ENCODE data around the gene SMYD2. TPM values are rescaled to one million over a fixed set of nuclear protein-coding genes. Genes with fewer than 3 reads are reported as not detected.

Gene SMYD2
- total RNA-seq, 1 donor from 2014 or later: 34.8 TPM

DNA sequence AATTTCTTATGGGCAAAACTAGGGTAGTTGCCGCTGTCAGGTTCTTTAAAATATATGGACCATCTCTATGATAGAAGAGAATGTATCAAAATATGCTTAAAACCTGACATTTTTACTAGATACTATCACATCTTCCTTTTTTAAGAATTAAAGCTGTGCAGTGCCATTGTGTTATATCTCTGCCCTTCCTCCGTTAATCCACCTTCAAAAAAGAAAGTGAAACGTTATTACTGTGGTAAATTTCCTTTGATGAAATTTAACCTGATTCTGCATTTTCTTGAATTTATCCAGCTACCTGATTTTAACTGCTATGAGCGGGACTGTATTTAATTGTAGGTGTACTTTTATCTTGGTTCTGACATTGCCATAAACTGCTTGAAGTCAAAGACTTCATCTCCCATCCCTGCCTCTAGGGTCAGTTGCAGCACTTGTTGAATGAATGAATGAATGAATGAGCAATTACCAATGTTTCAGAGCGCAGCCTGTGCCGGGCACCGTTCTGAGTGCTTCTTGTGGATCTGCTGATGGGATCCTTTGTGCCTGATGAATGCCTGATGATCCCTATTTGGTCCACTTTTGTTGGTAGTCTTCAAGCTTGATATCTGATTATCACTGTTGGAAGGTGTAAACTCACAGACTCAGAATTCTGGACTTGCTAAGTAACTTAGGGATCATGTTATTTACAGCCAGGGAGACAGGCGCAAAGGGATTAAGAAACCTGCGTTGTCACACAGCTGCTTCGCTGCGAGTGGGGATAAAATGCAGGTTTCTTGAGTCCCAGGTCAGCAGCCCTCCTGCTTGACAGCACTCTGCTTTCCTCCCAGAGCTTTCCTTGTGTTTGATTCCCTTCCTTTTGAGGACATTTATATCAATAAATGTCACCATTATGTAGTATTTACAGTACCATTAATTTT is 30.1 kb downstream of the SMYD2 start:
- Mint-ChIP-seq H3K4me3 (no peak overlapping the region), H3K27me3 (ENCODE audit: low read depth) (no peaks in the 10 kb centered on the region), H3K36me3 (peaks cover 5% of the 10 kb centered on the region), H3K4me1 (peaks cover 7% of the 10 kb centered on the region), H3K9me3 (no peaks in the 10 kb centered on the region), H3K27ac (no peak overlapping the region)
- DNase-seq (ENCODE audit: low spot score in 2 of 2, unreplicated experiment in 2 of 2): no peak
- TF ChIP-seq, protein P1, sequence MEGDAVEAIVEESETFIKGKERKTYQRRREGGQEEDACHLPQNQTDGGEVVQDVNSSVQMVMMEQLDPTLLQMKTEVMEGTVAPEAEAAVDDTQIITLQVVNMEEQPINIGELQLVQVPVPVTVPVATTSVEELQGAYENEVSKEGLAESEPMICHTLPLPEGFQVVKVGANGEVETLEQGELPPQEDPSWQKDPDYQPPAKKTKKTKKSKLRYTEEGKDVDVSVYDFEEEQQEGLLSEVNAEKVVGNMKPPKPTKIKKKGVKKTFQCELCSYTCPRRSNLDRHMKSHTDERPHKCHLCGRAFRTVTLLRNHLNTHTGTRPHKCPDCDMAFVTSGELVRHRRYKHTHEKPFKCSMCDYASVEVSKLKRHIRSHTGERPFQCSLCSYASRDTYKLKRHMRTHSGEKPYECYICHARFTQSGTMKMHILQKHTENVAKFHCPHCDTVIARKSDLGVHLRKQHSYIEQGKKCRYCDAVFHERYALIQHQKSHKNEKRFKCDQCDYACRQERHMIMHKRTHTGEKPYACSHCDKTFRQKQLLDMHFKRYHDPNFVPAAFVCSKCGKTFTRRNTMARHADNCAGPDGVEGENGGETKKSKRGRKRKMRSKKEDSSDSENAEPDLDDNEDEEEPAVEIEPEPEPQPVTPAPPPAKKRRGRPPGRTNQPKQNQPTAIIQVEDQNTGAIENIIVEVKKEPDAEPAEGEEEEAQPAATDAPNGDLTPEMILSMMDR (IDR thresholded peaks at IDR 0.05; ENCODE audit: unreplicated experiment): no peak

DNA sequence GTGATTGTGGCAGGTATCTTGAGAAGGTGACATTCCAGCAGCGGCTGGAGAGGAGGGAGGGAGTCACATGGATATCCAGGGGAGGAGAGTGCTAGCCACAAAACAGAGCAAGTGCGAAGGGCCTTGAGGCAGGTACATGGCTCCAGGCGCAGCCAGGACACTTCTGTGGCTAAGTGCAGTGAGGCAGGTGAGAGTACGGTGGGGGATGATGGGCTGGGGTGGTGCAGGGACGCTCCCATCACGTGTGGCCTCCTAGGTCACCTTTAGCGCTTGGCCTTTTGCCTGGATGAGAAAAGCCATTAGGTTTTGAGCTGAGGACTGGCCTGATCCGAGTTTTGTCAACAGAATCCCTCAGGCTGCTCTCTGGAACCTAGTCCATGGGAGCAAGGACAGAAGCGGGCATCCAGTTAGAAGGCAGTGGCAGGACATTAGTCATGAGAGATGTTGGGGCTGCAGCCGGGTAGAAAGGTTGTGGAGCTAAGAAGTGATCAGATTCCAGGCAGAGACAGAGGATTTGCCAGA is 31.6 kb downstream of the SMYD2 start:
- Mint-ChIP-seq H3K27ac (no peak overlapping the region), H3K27me3 (ENCODE audit: low read depth) (no peaks in the 10 kb centered on the region), H3K4me1 (peaks cover 7% of the 10 kb centered on the region), H3K4me3 (no peak overlapping the region), H3K36me3 (peaks cover 5% of the 10 kb centered on the region), H3K9me3 (no peaks in the 10 kb centered on the region)
- no peak for DNase-seq (ENCODE audit: low spot score in 2 of 2, unreplicated experiment in 2 of 2)
- TF ChIP-seq, protein P1 (IDR thresholded peaks at IDR 0.05; ENCODE audit: unreplicated experiment): no peak

DNA sequence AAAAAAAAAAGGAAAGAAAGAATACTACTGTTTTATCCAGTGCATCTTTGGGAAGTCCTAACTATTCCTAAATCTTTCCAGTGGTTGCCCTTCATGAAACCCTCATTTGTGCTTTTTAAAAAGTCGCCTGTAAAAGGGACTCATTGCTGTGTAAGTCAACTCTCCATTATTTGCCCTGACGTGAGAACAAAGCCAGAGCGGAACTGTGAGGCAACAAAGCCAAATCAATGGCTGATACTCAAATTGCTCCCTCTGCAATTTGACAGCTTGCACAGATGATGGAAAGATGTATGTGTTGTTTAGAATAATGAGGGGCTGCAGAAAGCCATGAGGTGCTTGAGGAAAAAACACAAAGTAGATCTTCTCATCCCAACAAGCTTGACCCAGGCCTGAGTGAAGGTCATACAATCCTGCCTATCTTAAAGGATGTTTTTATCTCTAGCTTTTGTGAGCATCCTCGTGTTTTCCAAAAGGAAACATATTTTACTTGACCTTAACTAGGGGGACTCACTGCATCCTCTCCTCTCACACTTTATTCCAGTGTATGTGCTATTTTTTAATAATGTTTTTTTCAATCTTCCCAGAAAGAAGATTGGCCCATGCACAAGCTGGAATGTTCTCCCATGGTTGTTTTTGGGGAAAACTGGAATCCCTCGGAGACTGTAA is 33.4 kb downstream of the SMYD2 start:
- Mint-ChIP-seq H3K36me3 (peaks cover 16% of the 10 kb centered on the region), H3K9me3 (no peaks in the 10 kb centered on the region), H3K27me3 (ENCODE audit: low read depth) (no peaks in the 10 kb centered on the region), H3K4me1 (peaks cover 7% of the 10 kb centered on the region), H3K27ac (no peak overlapping the region), H3K4me3 (no peak overlapping the region)
- DNase-seq (ENCODE audit: low spot score in 2 of 2, unreplicated experiment in 2 of 2): no peak
- TF ChIP-seq, protein P1 (IDR thresholded peaks at IDR 0.05; ENCODE audit: unreplicated experiment): no peak

DNA sequence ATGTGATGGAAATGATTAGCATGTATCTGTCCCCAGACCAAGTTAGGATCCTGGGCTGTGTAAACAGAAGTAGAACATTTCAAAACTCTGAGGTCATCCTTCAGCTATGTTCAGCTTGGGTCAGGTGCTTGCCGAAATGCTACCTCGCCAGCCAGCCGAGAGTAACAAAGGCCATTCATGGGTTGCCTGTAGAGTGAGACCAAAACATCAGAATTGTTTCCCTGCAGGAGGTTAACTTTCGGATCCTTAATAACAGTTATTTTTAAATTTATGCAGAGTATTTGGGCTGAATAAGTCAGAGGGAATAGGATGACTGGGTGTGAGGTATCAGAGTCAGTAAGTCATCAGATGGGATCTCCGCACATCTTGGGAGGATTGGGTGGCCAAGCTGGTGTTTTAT is 35.6 kb downstream of the SMYD2 start:
- TF ChIP-seq, protein P1 (IDR thresholded peaks at IDR 0.05; ENCODE audit: unreplicated experiment): no peak
- H3K9me3 Mint-ChIP-seq: no peaks in the 10 kb centered on the region
- no peaks in the 10 kb centered on the region for H3K27me3 Mint-ChIP-seq (ENCODE audit: low read depth)
- H3K27ac Mint-ChIP-seq: no peak overlapping the region
- peaks cover 20% of the 10 kb centered on the region for H3K36me3 Mint-ChIP-seq
- H3K4me1 Mint-ChIP-seq: peaks cover 7% of the 10 kb centered on the region
- DNase-seq (ENCODE audit: low spot score in 2 of 2, unreplicated experiment in 2 of 2): no peak
- no peak overlapping the region for H3K4me3 Mint-ChIP-seq

GRCh38 chr1:214317300-214317699 is 36.3 kb downstream of the SMYD2 start:
- Mint-ChIP-seq H3K27ac (no peak overlapping the region), H3K27me3 (ENCODE audit: low read depth) (no peaks in the 10 kb centered on the region), H3K4me1 (peaks cover 3% of the 10 kb centered on the region), H3K4me3 (no peak overlapping the region), H3K9me3 (no peaks in the 10 kb centered on the region), H3K36me3 (peaks cover 20% of the 10 kb centered on the region)
- TF ChIP-seq, protein P1 (IDR thresholded peaks at IDR 0.05; ENCODE audit: unreplicated experiment): no peak
- DNase-seq (ENCODE audit: low spot score in 2 of 2, unreplicated experiment in 2 of 2): no peak

All from mesothelial cell of epicardium (in vitro differentiated cells).